ENCODE measurements around the gene TRHDE.
"Not testable (repeated sequence)": the region's sequence is repeated elsewhere in the genome, so short reads cannot be mapped to it uniquely, and the experiment has no call there.

The TRHDE gene

GRCh38 chr12:72631926-72632685 lies 359.9 kb downstream of the TRHDE start:
- DNase-seq (ENCODE audit: low read depth) = no peak

- no peak for DNase-seq (ENCODE audit: low read depth)
Measured at GRCh38 chr12:72642706-72643105, 370.5 kb downstream of the TRHDE start.

GRCh38 chr12:72647139-72647538 lies 375.0 kb downstream of the TRHDE start:
- DNase-seq (ENCODE audit: low read depth) = no peak

- DNase-seq (ENCODE audit: low read depth) = no peak
Measured at GRCh38 chr12:72658615-72659014, 386.4 kb downstream of the TRHDE start.

- not testable (repeated sequence) for DNase-seq (ENCODE audit: low read depth)
Measured at GRCh38 chr12:72660174-72660573, 388.0 kb downstream of the TRHDE start.

- no peak for DNase-seq (ENCODE audit: low read depth)
Measured at GRCh38 chr12:72673853-72674252, 401.7 kb downstream of the TRHDE start.

- DNase-seq (ENCODE audit: low read depth) = no peak
Measured at GRCh38 chr12:72676556-72676955, 404.4 kb downstream of the TRHDE start.

- no peak for DNase-seq (ENCODE audit: low read depth)
Measured at GRCh38 chr12:72677139-72677538, 405.0 kb downstream of the TRHDE start.

- DNase-seq (ENCODE audit: low read depth) = no peak
Measured at GRCh38 chr12:72677846-72678245, 405.7 kb downstream of the TRHDE start.

GRCh38 chr12:72679147-72679757 lies 407.1 kb downstream of the TRHDE start:
- no peak for DNase-seq (ENCODE audit: low read depth)

GRCh38 chr12:72681028-72681427 lies 408.9 kb downstream of the TRHDE start:
- no peak for DNase-seq (ENCODE audit: low read depth)

GRCh38 chr12:72684491-72684890 lies 412.3 kb downstream of the TRHDE start:
- no peak for DNase-seq (ENCODE audit: low read depth)

GRCh38 chr12:72692338-72692737 lies 420.2 kb downstream of the TRHDE start:
- DNase-seq (ENCODE audit: low read depth) = no peak

GRCh38 chr12:72694193-72694592 lies 422.0 kb downstream of the TRHDE start:
- DNase-seq (ENCODE audit: low read depth) = no peak

- DNase-seq (ENCODE audit: low read depth) = no peak
Measured at GRCh38 chr12:72699362-72699761, 427.2 kb downstream of the TRHDE start.

- not testable (repeated sequence) for DNase-seq (ENCODE audit: low read depth)
Measured at GRCh38 chr12:72712025-72712424, 439.9 kb downstream of the TRHDE start.

GRCh38 chr12:72716221-72716620 lies 444.1 kb downstream of the TRHDE start:
- no peak for DNase-seq (ENCODE audit: low read depth)

- DNase-seq (ENCODE audit: low read depth) = no peak
Measured at GRCh38 chr12:72717036-72717435, 444.9 kb downstream of the TRHDE start.

Data from stimulated activated CD8-positive, alpha-beta memory T cell treated with anti-CD3 and anti-CD28 coated beads, Interleukin-15, amount 100 ng/mL, for 1 hour (primary cell).